Measurements from ENCODE around the gene SLC16A3.

GRCh38 chr17:82180776-82181528 lies 47.9 kb upstream of the SLC16A3 start:
- TF ChIP-seq CTCF (IDR thresholded peaks at IDR 0.05) (no peak), POLR2A (IDR thresholded peaks at IDR 0.05) (no peak)

Measured in gastroesophageal sphincter (tissue), 3 donors.